GM12892 (cell line): ENCODE results near the gene SLC25A29.

ENCODE experiments used
- POLR2A ChIP-seq: IDR thresholded peaks from 2 replicates; pipeline ENCODE4 v1.6.1; 2011; ENCODE audit warnings: low read depth, low read length, control low read depth
- POLR2AphosphoS5 ChIP-seq: IDR thresholded peaks from 2 replicates; pipeline ENCODE4 v1.6.1; 2011; ENCODE audit warnings: low read depth, low read length, control low read depth
- TAF1 ChIP-seq: IDR thresholded peaks from 2 replicates; pipeline ENCODE4 v1.6.1; 2011; ENCODE audit warnings: low read depth, mild to moderate bottlenecking, control low read depth, low read length, borderline replicate concordance

DNA sequence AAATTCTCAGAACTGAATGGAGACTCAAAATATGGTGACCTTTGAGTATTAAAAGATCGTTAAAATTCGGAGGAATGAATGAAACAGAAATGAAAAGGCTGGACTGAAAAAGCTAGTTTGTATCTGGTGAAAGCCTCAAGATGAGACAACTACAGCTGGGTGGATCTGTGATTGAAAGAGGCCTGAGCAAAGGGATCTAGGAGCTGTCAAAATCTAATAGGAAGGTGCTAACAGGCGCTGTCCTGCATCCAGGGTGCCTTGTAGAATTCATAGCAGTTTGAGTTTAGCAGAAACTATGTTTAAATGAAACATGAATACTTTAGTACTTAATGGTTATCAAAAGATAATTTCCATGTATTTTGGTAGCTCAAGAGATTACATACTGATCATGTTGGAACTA lies 65.0 kb downstream of the SLC25A29 start:
- TF ChIP-seq POLR2AphosphoS5 (no peak), POLR2A (no peak), TAF1 (no peak)
